Measurements from ENCODE around the gene TASP1.

Gene TASP1

DNA sequence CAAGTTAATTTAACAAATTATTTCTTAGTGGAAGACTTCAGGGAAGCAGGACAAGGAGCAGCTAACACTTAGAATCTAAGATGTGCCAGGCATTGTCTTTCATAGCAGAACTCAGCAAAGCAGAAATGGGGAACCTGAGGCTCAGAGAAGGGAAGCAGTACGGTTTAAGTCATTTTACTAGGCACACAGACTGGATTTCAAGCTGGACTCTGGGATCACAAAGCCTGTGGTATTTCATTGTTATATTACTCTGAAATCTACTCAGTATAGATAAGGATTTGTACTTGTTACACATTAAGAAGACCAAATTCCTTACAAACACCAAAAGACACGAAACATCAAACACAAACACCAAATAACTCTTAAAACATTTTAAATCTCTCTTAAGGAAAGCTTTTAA is 218.1 kb downstream of the TASP1 start:
- Histone ChIP-seq H3K27me3 (ENCODE audit: insufficient read depth, low read length) (no peaks in the 10 kb centered on the region), H3K4me2 (ENCODE audit: low read length) (no peak overlapping the region), H3K9me3 (ENCODE audit: insufficient read depth, low read depth, low read length) (no peaks in the 10 kb centered on the region), H3K23ac (ENCODE audit: low read length) (no peak overlapping the region), H3K4me1 (ENCODE audit: control insufficient read depth in 1 of 2, insufficient read depth in 2 of 2, low read length in 2 of 2) (no peaks in the 10 kb centered on the region), H2AFZ (ENCODE audit: insufficient read depth, low read length, poor library complexity) (no peak overlapping the region), H4K12ac (ENCODE audit: low read depth, low read length) (no peak overlapping the region), H3K4ac (ENCODE audit: low read depth, low read length) (no peak overlapping the region), H2BK120ac (ENCODE audit: insufficient read depth, low read length, poor library complexity) (no peak overlapping the region), H3K36me3 (ENCODE audit: control insufficient read depth in 1 of 2, insufficient read depth in 2 of 2, low read length in 2 of 2) (peaks cover 0 to 2% of the 10 kb centered on the region in 2 experiments), H2BK12ac (ENCODE audit: low read length) (no peak overlapping the region), H3K79me1 (ENCODE audit: low read length) (no peaks in the 10 kb centered on the region), H4K91ac (ENCODE audit: low read depth, low read length) (no peak overlapping the region), H3K14ac (ENCODE audit: low read length) (no peak overlapping the region), H3K79me2 (ENCODE audit: control insufficient read depth, insufficient read depth, low read length, poor library complexity) (no peaks in the 10 kb centered on the region), H4K8ac (ENCODE audit: low read depth, low read length) (no peak overlapping the region), H2BK5ac (ENCODE audit: low read depth, low read length, poor library complexity) (no peak overlapping the region), H2AK5ac (ENCODE audit: low read length) (no peak overlapping the region), H3K27ac (ENCODE audit: low read depth, low read length) (no peak overlapping the region), H3K9ac (ENCODE audit: low read length) (no peak overlapping the region), H3K18ac (ENCODE audit: low read length) (no peak overlapping the region), H3K4me3 (ENCODE audit: low read depth, low read length) (no peak overlapping the region)
- WGBS (ENCODE audit: extremely low coverage, insufficient coverage, insufficient read length): 100% methylated on average over 1 of the region's 2 CpGs
- DNase-seq: no peak

DNA sequence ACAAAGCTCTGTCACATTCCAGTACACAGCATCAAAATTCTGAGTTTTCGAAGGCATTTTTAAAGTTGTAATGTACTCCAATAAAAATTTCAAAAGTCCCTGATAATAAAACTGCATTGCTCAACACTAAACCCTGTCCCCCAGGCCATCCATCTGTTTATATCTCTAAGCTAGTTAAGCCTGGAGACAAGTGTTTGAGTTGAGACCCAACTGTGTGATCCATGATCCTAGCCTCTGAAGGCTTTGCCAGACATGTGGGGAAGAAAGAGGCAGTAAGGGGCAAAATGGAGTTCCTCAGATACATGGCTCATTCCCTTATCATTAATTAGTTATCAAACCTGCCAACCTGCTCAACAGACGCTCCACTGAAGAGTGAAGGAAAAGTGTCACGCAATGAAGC is 219.3 kb downstream of the TASP1 start:
- Histone ChIP-seq H3K79me1 (ENCODE audit: low read length) (no peaks in the 10 kb centered on the region), H3K36me3 (ENCODE audit: control insufficient read depth in 1 of 2, insufficient read depth in 2 of 2, low read length in 2 of 2) (peaks cover 0 to 2% of the 10 kb centered on the region in 2 experiments), H2AFZ (ENCODE audit: insufficient read depth, low read length, poor library complexity) (no peak overlapping the region), H3K4me2 (ENCODE audit: low read length) (no peak overlapping the region), H2BK120ac (ENCODE audit: insufficient read depth, low read length, poor library complexity) (no peak overlapping the region), H4K8ac (ENCODE audit: low read depth, low read length) (no peak overlapping the region), H3K9me3 (ENCODE audit: insufficient read depth, low read depth, low read length) (no peaks in the 10 kb centered on the region), H3K4ac (ENCODE audit: low read depth, low read length) (no peak overlapping the region), H3K9ac (ENCODE audit: low read length) (no peak overlapping the region), H3K4me1 (ENCODE audit: control insufficient read depth in 1 of 2, insufficient read depth in 2 of 2, low read length in 2 of 2) (no peaks in the 10 kb centered on the region), H3K23ac (ENCODE audit: low read length) (no peak overlapping the region), H3K79me2 (ENCODE audit: control insufficient read depth, insufficient read depth, low read length, poor library complexity) (no peaks in the 10 kb centered on the region), H3K27ac (ENCODE audit: low read depth, low read length) (no peak overlapping the region), H3K4me3 (ENCODE audit: low read depth, low read length) (no peak overlapping the region), H2BK5ac (ENCODE audit: low read depth, low read length, poor library complexity) (no peak overlapping the region), H4K91ac (ENCODE audit: low read depth, low read length) (no peak overlapping the region), H4K12ac (ENCODE audit: low read depth, low read length) (no peak overlapping the region), H2AK5ac (ENCODE audit: low read length) (no peak overlapping the region), H3K18ac (ENCODE audit: low read length) (no peak overlapping the region), H2BK12ac (ENCODE audit: low read length) (no peak overlapping the region), H3K14ac (ENCODE audit: low read length) (no peak overlapping the region), H3K27me3 (ENCODE audit: insufficient read depth, low read length) (no peaks in the 10 kb centered on the region)
- WGBS (ENCODE audit: extremely low coverage, insufficient coverage, insufficient read length): no CpG with 5 or more reads among the region's 3 CpGs
- DNase-seq: no peak

DNA sequence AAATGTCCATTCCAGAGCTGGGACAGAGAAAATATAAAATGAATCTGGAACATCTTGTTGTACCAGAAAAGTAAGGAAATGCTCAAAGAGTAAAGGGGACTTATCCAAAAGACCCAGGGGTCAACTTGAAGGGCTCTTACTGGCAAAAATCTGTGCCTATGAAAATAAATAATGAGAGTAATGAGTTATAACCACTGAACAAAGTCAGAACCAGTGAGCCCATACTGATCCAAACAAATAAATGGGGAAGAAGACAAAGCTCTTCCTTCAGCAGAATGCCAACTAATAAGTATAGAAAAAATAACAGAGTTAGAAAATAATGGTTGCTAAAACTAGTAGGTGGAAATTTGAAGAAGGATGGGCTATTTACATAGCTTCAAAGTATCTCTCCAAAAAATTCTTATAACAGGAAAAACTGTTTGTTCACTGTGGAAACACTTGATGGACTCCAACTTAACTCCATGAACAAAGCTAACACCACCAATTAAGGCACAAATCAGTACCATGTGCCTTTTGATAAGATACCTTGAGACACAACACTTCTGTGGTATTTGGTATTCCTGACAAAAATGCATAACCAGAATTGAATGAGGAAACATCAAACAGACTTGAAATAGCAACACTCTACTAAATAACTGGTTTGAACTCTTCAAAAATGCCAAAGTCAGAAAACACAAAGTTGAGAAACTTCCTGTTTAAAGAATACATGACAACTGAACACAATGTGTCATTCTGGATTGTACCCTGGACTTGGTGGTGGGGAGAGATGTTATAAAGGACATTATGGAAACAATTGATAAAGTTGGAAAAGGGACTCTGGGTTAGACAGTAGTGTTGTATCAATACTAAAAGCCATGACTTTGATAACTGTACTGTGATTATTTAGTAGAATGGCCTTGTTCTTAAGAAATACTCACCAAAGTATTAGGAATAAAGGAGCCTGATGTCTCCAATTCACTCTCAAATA is 220.2 kb downstream of the TASP1 start:
- no peak overlapping the region for H3K27ac ChIP-seq (ENCODE audit: low read depth, low read length)
- no peak overlapping the region for H4K91ac ChIP-seq (ENCODE audit: low read depth, low read length)
- no peak overlapping the region for H2BK5ac ChIP-seq (ENCODE audit: low read depth, low read length, poor library complexity)
- H3K79me2 ChIP-seq (ENCODE audit: control insufficient read depth, insufficient read depth, low read length, poor library complexity): no peaks in the 10 kb centered on the region
- no peaks in the 10 kb centered on the region for H3K4me1 ChIP-seq (ENCODE audit: control insufficient read depth in 1 of 2, insufficient read depth in 2 of 2, low read length in 2 of 2)
- no peak overlapping the region for H2AFZ ChIP-seq (ENCODE audit: insufficient read depth, low read length, poor library complexity)
- H3K36me3 ChIP-seq (ENCODE audit: control insufficient read depth in 1 of 2, insufficient read depth in 2 of 2, low read length in 2 of 2): peaks cover 0 to 2% of the 10 kb centered on the region in 2 experiments
- no peak overlapping the region for H3K4ac ChIP-seq (ENCODE audit: low read depth, low read length)
- DNase-seq: peak in 1 of 2 donors; percentile 17
- H3K79me1 ChIP-seq (ENCODE audit: low read length): no peaks in the 10 kb centered on the region
- no peak overlapping the region for H3K14ac ChIP-seq (ENCODE audit: low read length)
- no peak overlapping the region for H4K12ac ChIP-seq (ENCODE audit: low read depth, low read length)
- no peak overlapping the region for H3K9ac ChIP-seq (ENCODE audit: low read length)
- H2BK120ac ChIP-seq (ENCODE audit: insufficient read depth, low read length, poor library complexity): no peak overlapping the region
- H3K27me3 ChIP-seq (ENCODE audit: insufficient read depth, low read length): no peaks in the 10 kb centered on the region
- no peak overlapping the region for H3K4me2 ChIP-seq (ENCODE audit: low read length)
- H3K23ac ChIP-seq (ENCODE audit: low read length): no peak overlapping the region
- no peaks in the 10 kb centered on the region for H3K9me3 ChIP-seq (ENCODE audit: insufficient read depth, low read depth, low read length)
- H2BK12ac ChIP-seq (ENCODE audit: low read length): no peak overlapping the region
- H2AK5ac ChIP-seq (ENCODE audit: low read length): no peak overlapping the region
- no peak overlapping the region for H4K8ac ChIP-seq (ENCODE audit: low read depth, low read length)
- no peak overlapping the region for H3K18ac ChIP-seq (ENCODE audit: low read length)
- H3K4me3 ChIP-seq (ENCODE audit: low read depth, low read length): no peak overlapping the region

DNA sequence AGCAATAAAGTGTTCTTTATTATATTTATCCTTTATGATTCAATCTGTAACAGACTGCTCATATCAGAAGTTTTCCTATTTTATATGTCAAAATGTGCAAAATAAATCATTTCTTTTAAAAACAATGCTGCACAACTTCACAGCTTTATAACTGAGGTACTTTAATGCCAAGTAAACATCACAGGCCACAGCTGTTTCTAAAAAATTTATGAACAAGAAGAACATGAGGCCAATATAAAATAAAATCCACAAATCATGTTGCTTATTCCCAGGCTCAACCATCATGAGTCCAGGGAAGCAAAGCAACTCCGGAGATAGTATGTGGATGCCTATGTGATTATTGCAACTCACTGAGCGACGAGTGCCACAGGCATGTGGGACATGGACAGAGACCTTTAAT is 222.2 kb downstream of the TASP1 start:
- H4K12ac ChIP-seq (ENCODE audit: low read depth, low read length): no peak overlapping the region
- H2AK5ac ChIP-seq (ENCODE audit: low read length): no peak overlapping the region
- H2BK12ac ChIP-seq (ENCODE audit: low read length): no peak overlapping the region
- WGBS (ENCODE audit: extremely low coverage, insufficient coverage, insufficient read length): no CpG with 5 or more reads among the region's 3 CpGs
- H3K9me3 ChIP-seq (ENCODE audit: insufficient read depth, low read depth, low read length): no peaks in the 10 kb centered on the region
- no peak overlapping the region for H3K4me3 ChIP-seq (ENCODE audit: low read depth, low read length)
- no peak overlapping the region for H3K4me2 ChIP-seq (ENCODE audit: low read length)
- H3K4me1 ChIP-seq (ENCODE audit: control insufficient read depth in 1 of 2, insufficient read depth in 2 of 2, low read length in 2 of 2): no peaks in the 10 kb centered on the region
- H3K18ac ChIP-seq (ENCODE audit: low read length): no peak overlapping the region
- no peak overlapping the region for H3K4ac ChIP-seq (ENCODE audit: low read depth, low read length)
- H2BK5ac ChIP-seq (ENCODE audit: low read depth, low read length, poor library complexity): no peak overlapping the region
- no peak overlapping the region for H4K8ac ChIP-seq (ENCODE audit: low read depth, low read length)
- H4K91ac ChIP-seq (ENCODE audit: low read depth, low read length): no peak overlapping the region
- H3K27ac ChIP-seq (ENCODE audit: low read depth, low read length): no peak overlapping the region
- no peaks in the 10 kb centered on the region for H3K27me3 ChIP-seq (ENCODE audit: insufficient read depth, low read length)
- H3K79me2 ChIP-seq (ENCODE audit: control insufficient read depth, insufficient read depth, low read length, poor library complexity): no peaks in the 10 kb centered on the region
- no peaks in the 10 kb centered on the region for H3K79me1 ChIP-seq (ENCODE audit: low read length)
- H3K36me3 ChIP-seq (ENCODE audit: control insufficient read depth in 1 of 2, insufficient read depth in 2 of 2, low read length in 2 of 2): peaks cover 0 to 2% of the 10 kb centered on the region in 2 experiments
- H3K23ac ChIP-seq (ENCODE audit: low read length): no peak overlapping the region
- no peak for DNase-seq
- no peak overlapping the region for H3K14ac ChIP-seq (ENCODE audit: low read length)
- H3K9ac ChIP-seq (ENCODE audit: low read length): no peak overlapping the region
- no peak overlapping the region for H2BK120ac ChIP-seq (ENCODE audit: insufficient read depth, low read length, poor library complexity)
- no peak overlapping the region for H2AFZ ChIP-seq (ENCODE audit: insufficient read depth, low read length, poor library complexity)
